Left cardiac atrium (tissue), 4 donors: ENCODE results near the gene UNKL. TPM values are rescaled to one million over a fixed set of nuclear protein-coding genes. Genes with fewer than 3 reads are reported as not detected.

ENCODE experiments used
- ATAC-seq, 2 donors: fragments of 200-7000 bp; cut with Tn5 transposase; one replicate each; pipeline ENCODE4 v1.9.1; 2020; ENCODE audit warnings: mild to moderate bottlenecking in 2 of 2, moderate library complexity in 2 of 2
- DNase-seq: peaks from one replicate; pipeline ENCODE4 v3.0.0-alpha.2; 2020
- intact Hi-C, 2 donors: fragments of 100-400 bp; cut with DNase I; formaldehyde crosslinking; loops; one replicate each; pipeline versions ENCODE4 v1.14.1 to v1.15.1; 2022 to 2023
- total RNA-seq, 2 donors: library from RNA; stranded (reverse); fragmentation: NEBNext Ultra II Directional; extraction: Animal tissue kit (Norgen Biotek cat#: 25700); gene quantifications; one replicate each; pipeline ENCODE4 v1.2.1, GENCODE V29; 2021
- donor health status: DM: no; HTN: yes; CAD: no.
- donor health status: DM: no; HTN: yes; CAD: no; lungs with severe emphysema.
- donor health status: DM: yes; HTN: yes; CAD: no.
- donor health status: Dilated cardiomyopathy.

The UNKL gene
- total RNA-seq, 2 donors from 2014 or later = 6.4 to 13.6 TPM

GRCh38 chr16:1413684-1414531 is 596 bp downstream of the UNKL start:
- intact Hi-C loops = no loop called here
- DNase-seq = peak; percentile 58
- peak; percentile 53 to 54 for ATAC-seq

GRCh38 chr16:1412847-1413246 is 1.7 kb downstream of the UNKL start:
- DNase-seq (no peak), ATAC-seq (no peak)
- intact Hi-C loops = no loop called here

- ATAC-seq (peak; percentile 97 to 98), DNase-seq (peak; percentile 97)
- intact Hi-C loops = no loop called here
Observed at GRCh38 chr16:1408171-1408837, 6.2 kb downstream of the UNKL start.

GRCh38 chr16:1407753-1408152 is 6.8 kb downstream of the UNKL start:
- peak; percentile 33 to 36 for ATAC-seq
- no peak for DNase-seq
- intact Hi-C loops = no loop called here

GRCh38 chr16:1403733-1404132 is 10.8 kb downstream of the UNKL start:
- intact Hi-C loops = no loop called here
- DNase-seq (no peak), ATAC-seq (no peak)

- no peak for DNase-seq
- no peak for ATAC-seq
Observed at GRCh38 chr16:1403036-1403435, 11.5 kb downstream of the UNKL start.

GRCh38 chr16:1401758-1402154 is 12.7 kb downstream of the UNKL start:
- ATAC-seq (no peak), DNase-seq (no peak)
- intact Hi-C loops = no loop called here

More at GRCh38 chr16:1403036-1403435, 11.5 kb downstream of the UNKL start:
- intact Hi-C loops = no loop called here

GRCh38 chr16:1401061-1401757 is 13.3 kb downstream of the UNKL start:
- ATAC-seq (no peak), DNase-seq (no peak)
- intact Hi-C loops = no loop called here

GRCh38 chr16:1398826-1399581 is 15.5 kb downstream of the UNKL start:
- no peak for DNase-seq
- intact Hi-C loops = no loop called here
- no peak for ATAC-seq

- intact Hi-C loops = no loop called here
- DNase-seq = no peak
- no peak for ATAC-seq
Observed at GRCh38 chr16:1398351-1398750, 16.2 kb downstream of the UNKL start.

- no peak for ATAC-seq
- intact Hi-C loops = no loop called here
- DNase-seq = no peak
Observed at GRCh38 chr16:1397779-1398178, 16.7 kb downstream of the UNKL start.

GRCh38 chr16:1395444-1396031 is 19.0 kb downstream of the UNKL start:
- no peak for ATAC-seq
- intact Hi-C loops = no loop called here
- no peak for DNase-seq

- DNase-seq (no peak), ATAC-seq (no peak)
- intact Hi-C loops = no loop called here
Observed at GRCh38 chr16:1394367-1394951, 20.0 kb downstream of the UNKL start.

GRCh38 chr16:1393613-1394176 is 20.8 kb downstream of the UNKL start:
- DNase-seq (no peak), ATAC-seq (no peak)
- intact Hi-C loops = no loop called here

GRCh38 chr16:1392826-1393225 is 21.7 kb downstream of the UNKL start:
- DNase-seq = no peak
- no peak for ATAC-seq

GRCh38 chr16:1390239-1390779 is 24.2 kb downstream of the UNKL start:
- DNase-seq (no peak), ATAC-seq (no peak)
- intact Hi-C loops = no loop called here

More at GRCh38 chr16:1392826-1393225, 21.7 kb downstream of the UNKL start:
- intact Hi-C loops = no loop called here

- no peak for ATAC-seq
- intact Hi-C loops = no loop called here
- no peak for DNase-seq
Observed at GRCh38 chr16:1389762-1390161, 24.7 kb downstream of the UNKL start.

- DNase-seq = no peak
- intact Hi-C loops = no loop called here
- no peak for ATAC-seq
Observed at GRCh38 chr16:1387331-1387730, 27.2 kb downstream of the UNKL start.
